K562 (cell line): ENCODE measurements around the gene TRUB2. TPM values are rescaled to one million over a fixed set of nuclear protein-coding genes. Genes with fewer than 3 reads are reported as not detected.

Source experiments
- CREBBP ChIP-seq: IDR thresholded peaks from one replicate; pipeline ENCODE4 v1.6.1; 2012; ENCODE audit warnings: low read depth, mild to moderate bottlenecking, control low read depth, inconsistent platforms, low read length
- DIDO1 ChIP-seq: fragments of 450-650 bp; IDR thresholded peaks from 2 replicates; pipeline ENCODE4 v1.6.1; 2016; ENCODE audit warnings: low read depth, missing biosample characterization, missing genetic modification characterization
- EHMT2 ChIP-seq: fragments of 450-650 bp; IDR thresholded peaks from 2 replicates; pipeline ENCODE4 v1.6.1; 2018; ENCODE audit warnings: antibody characterized with exemption
- ETV5 ChIP-seq: sonication (generic); formaldehyde crosslinking; IDR thresholded peaks from 2 replicates; pipeline ENCODE4 v1.4.0; 2020; ENCODE audit warnings: low read depth, mild to moderate bottlenecking, missing genetic modification reagents
- HNRNPL ChIP-seq: fragments of 200-400 bp; formaldehyde crosslinking; IDR thresholded peaks from 2 replicates; pipeline ENCODE4 v1.6.1; 2017; ENCODE audit warnings: low read depth, mild to moderate bottlenecking, low read length
- MYC ChIP-seq, 2 experiments: fragments of 250-450 bp in 1 of 2; sonication (Bioruptor Pico) in 1 of 2; IDR thresholded peaks; 2 replicates each; pipeline versions ENCODE4 v1.5.1 to v1.6.1; 2012 to 2021; ENCODE audit warnings: low read depth in 2 of 2, borderline replicate concordance in 1 of 2, improper control_type of control experiment in 1 of 2, low read length in 1 of 2, mild to moderate bottlenecking in 1 of 2, moderate library complexity in 1 of 2
- NFATC3 ChIP-seq: fragments of 450-650 bp; IDR thresholded peaks from 2 replicates; pipeline ENCODE4 v1.6.1; 2017; ENCODE audit warnings: mild to moderate bottlenecking
- NONO ChIP-seq, 2 experiments: fragments of 200-400 bp in 1 of 2; fragments of 450-650 bp in 1 of 2; formaldehyde crosslinking in 1 of 2; IDR thresholded peaks; 2 replicates each; pipeline ENCODE4 v1.6.1; 2017; ENCODE audit warnings: low read depth in 2 of 2, mild to moderate bottlenecking in 2 of 2, moderate library complexity in 2 of 2, low read length in 1 of 2
- POLR3A ChIP-seq: IDR thresholded peaks from 2 replicates; pipeline ENCODE4 v1.6.1; 2011; ENCODE audit warnings: borderline replicate concordance, mild to moderate bottlenecking, moderate library complexity; ENCODE audit not compliant: insufficient read length, insufficient read depth; ENCODE audit errors: extremely low read depth
- POU5F1 ChIP-seq: fragments of 150-350 bp; IDR thresholded peaks from 2 replicates; pipeline ENCODE4 v1.6.1; 2014; ENCODE audit warnings: borderline replicate concordance, low read length, low read depth, mild to moderate bottlenecking; ENCODE audit not compliant: partially characterized antibody
- RFX5 ChIP-seq: IDR thresholded peaks from 2 replicates; pipeline ENCODE4 v1.6.1; 2011; ENCODE audit warnings: low read depth, mild to moderate bottlenecking, improper control_type of control experiment, low read length
- SIN3B ChIP-seq: fragments of 450-650 bp; IDR thresholded peaks from 2 replicates; pipeline ENCODE4 v1.6.1; 2017; ENCODE audit warnings: low read depth, mild to moderate bottlenecking, moderate library complexity
- SIRT6 ChIP-seq: IDR thresholded peaks from one replicate; pipeline ENCODE4 v1.6.1; 2012; ENCODE audit warnings: low read depth, mild to moderate bottlenecking, control low read depth, inconsistent platforms, low read length, moderate library complexity
- ZBTB17 ChIP-seq: fragments of 450-650 bp; formaldehyde crosslinking; IDR thresholded peaks from 2 replicates; pipeline ENCODE4 v1.4.0; 2020; ENCODE audit warnings: mild to moderate bottlenecking
- ZNF239 ChIP-seq: fragments of 250-450 bp; sonication (Bioruptor Pico); IDR thresholded peaks from 2 replicates; pipeline ENCODE4 v1.4.0; 2020; ENCODE audit warnings: mild to moderate bottlenecking
- ZNF274 ChIP-seq: IDR thresholded peaks from 2 replicates; pipeline ENCODE4 v1.6.1; 2011; ENCODE audit warnings: low read depth, mild to moderate bottlenecking, low read length, moderate library complexity, borderline replicate concordance
- ZNF316 ChIP-seq: fragments of 450-650 bp; IDR thresholded peaks from 2 replicates; pipeline ENCODE4 v1.6.1; 2016
- polyA plus RNA-seq, 8 experiments: library from polyadenylated mRNA; depleted of rRNA in 4 of 8; stranded (reverse) in 5 of 8; unstranded in 3 of 8; fragments of >200 nt; fragmentation: Nextera tagmentation in 2 of 8; fragmentation: Illumina TruSeq in 1 of 8; extraction: Ambion mirVana in 2 of 8; extraction: Trizol in 1 of 8; gene quantifications; 2 replicates each; pipeline versions ENCODE4 v1.2.1 to v1.2.3, GENCODE V29; 2011 to 2014; ENCODE audit warnings: inconsistent platforms in 1 of 8, missing spikeins in 1 of 8
- total RNA-seq, 7 experiments: library from RNA; depleted of rRNA in 6 of 7; stranded (reverse); fragments of >200 nt in 6 of 7; fragmentation: Illumina TruSeq in 2 of 7; extraction: Trizol in 2 of 7; gene quantifications; 2 replicates each; pipeline versions ENCODE4 v1.2.1 to v1.2.3, GENCODE V29; 2011 to 2021; ENCODE audit warnings: low replicate concordance in 1 of 7
- TF ChIP-seq, protein P1 (sequence below): fragments of 250-450 bp; sonication (Bioruptor Pico); IDR thresholded peaks from 2 replicates; pipeline ENCODE4 v1.5.0; 2021
- TF ChIP-seq, protein P2 (sequence below): fragments of 450-650 bp; IDR thresholded peaks from 2 replicates; pipeline ENCODE4 v1.6.1; 2016; ENCODE audit warnings: low read depth, mild to moderate bottlenecking, moderate library complexity
- TF ChIP-seq, protein P3 (sequence below), 2 experiments: IDR thresholded peaks; 2 replicates each; pipeline ENCODE4 v1.6.1; 2012; ENCODE audit warnings: improper control_type of control experiment in 2 of 2, low read depth in 2 of 2, low read length in 2 of 2, borderline replicate concordance in 1 of 2
- TF ChIP-seq, protein P4 (sequence below), 2 experiments: fragments of 250-450 bp in 1 of 2; fragments of 450-650 bp in 1 of 2; sonication (Bioruptor Pico) in 1 of 2; IDR thresholded peaks; 2 replicates each; pipeline versions ENCODE4 v1.6.1 to v1.8.0; 2016 to 2021; ENCODE audit warnings: mild to moderate bottlenecking in 2 of 2, moderate library complexity in 2 of 2, missing compliant biosample characterization in 1 of 2, missing genetic modification characterization in 1 of 2

Gene TRUB2
- total and polyA plus RNA-seq, 9 of the 15 experiments (the other 6 are each of a cell fraction or from before 2014, with no cell fraction given) = 9.3 to 110 (median 63.0) TPM

DNA sequence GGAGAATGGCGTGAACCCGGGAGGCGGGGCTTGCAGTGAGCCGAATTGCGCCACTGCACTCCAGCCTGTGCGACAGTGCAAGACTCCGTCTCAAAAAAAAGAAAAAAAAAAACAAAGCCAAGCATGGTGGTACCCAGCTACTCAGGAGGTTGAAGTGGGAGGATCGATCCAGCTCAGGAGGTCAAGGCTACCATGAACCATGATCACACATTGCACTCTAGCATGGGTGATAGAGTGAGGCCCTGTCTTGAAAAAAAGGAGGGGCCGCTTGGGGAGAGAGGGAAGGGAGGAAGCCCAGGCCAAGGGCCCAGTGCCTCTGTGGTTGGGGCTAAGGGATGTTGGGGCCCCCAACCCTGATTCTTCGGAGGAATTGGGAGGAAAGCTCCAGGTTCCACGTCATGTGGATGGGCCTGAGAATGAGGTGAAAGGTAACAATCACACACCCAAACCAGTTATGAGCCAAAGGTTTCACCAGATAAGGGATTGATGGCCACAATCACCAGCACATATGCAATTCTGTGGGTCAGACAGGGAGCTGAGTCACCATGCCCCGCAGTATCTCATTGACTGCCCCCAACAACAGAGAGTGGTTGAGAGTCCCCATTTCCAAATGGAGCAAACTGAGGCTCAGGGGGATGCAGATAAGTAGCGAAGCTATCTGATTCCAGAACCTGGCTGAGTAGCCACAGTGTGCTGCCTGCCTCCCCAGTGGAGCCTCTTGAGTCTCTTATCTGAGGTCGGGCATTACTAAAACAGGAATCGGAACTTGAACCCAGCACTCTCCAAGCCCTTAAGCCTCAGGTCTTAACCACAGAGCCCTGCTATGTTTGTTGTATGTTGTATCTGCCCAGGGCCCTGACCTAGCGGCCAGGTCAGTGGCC is 25.7 kb downstream of the TRUB2 start (continued):
- TF ChIP-seq ETV5 (CRISPR knock-in tag) (no peak), EHMT2 (no peak), POLR3A (no peak), DIDO1 (no peak), NONO (IDR thresholded peaks at IDR 0.05; ENCODE audit: low read depth in 2 of 2, low read length in 1 of 2) (no peak), ZNF239 (CRISPR knock-in tag) (peak; percentile 30; the same call in 1 of the 2 replicates), ZNF316 (no peak), MYC (IDR thresholded peaks at IDR 0.05; ENCODE audit: low read depth, low read length) (peak; percentile 5), MYC (CRISPR knock-in tag; IDR thresholded peaks at IDR 0.05; ENCODE audit: borderline replicate concordance, low read depth) (peak; percentile 33; the same call in 1 of the 2 replicates), ZBTB17 (peak; percentile 36), RFX5 (no peak), SIRT6 (no peak), POU5F1 (peak; percentile 0), HNRNPL (0 out of 2 replicates have a peak, but pooled peaks have one; percentile 32), NFATC3 (no peak), SIN3B (no peak), ZNF274 (peak; percentile 28; the same call in 1 of the 2 replicates), CREBBP (no peak)
- TF ChIP-seq, protein P1, sequence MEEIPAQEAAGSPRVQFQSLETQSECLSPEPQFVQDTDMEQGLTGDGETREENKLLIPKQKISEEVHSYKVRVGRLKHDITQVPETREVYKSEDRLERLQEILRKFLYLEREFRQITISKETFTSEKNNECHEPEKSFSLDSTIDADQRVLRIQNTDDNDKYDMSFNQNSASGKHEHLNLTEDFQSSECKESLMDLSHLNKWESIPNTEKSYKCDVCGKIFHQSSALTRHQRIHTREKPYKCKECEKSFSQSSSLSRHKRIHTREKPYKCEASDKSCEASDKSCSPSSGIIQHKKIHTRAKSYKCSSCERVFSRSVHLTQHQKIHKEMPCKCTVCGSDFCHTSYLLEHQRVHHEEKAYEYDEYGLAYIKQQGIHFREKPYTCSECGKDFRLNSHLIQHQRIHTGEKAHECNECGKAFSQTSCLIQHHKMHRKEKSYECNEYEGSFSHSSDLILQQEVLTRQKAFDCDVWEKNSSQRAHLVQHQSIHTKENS (CRISPR knock-in tag) = no peak
- TF ChIP-seq, protein P2, sequence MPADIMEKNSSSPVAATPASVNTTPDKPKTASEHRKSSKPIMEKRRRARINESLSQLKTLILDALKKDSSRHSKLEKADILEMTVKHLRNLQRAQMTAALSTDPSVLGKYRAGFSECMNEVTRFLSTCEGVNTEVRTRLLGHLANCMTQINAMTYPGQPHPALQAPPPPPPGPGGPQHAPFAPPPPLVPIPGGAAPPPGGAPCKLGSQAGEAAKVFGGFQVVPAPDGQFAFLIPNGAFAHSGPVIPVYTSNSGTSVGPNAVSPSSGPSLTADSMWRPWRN = no peak
- TF ChIP-seq, protein P3, sequence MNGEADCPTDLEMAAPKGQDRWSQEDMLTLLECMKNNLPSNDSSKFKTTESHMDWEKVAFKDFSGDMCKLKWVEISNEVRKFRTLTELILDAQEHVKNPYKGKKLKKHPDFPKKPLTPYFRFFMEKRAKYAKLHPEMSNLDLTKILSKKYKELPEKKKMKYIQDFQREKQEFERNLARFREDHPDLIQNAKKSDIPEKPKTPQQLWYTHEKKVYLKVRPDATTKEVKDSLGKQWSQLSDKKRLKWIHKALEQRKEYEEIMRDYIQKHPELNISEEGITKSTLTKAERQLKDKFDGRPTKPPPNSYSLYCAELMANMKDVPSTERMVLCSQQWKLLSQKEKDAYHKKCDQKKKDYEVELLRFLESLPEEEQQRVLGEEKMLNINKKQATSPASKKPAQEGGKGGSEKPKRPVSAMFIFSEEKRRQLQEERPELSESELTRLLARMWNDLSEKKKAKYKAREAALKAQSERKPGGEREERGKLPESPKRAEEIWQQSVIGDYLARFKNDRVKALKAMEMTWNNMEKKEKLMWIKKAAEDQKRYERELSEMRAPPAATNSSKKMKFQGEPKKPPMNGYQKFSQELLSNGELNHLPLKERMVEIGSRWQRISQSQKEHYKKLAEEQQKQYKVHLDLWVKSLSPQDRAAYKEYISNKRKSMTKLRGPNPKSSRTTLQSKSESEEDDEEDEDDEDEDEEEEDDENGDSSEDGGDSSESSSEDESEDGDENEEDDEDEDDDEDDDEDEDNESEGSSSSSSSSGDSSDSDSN (IDR thresholded peaks at IDR 0.05; ENCODE audit: borderline replicate concordance in 1 of 2, low read depth in 2 of 2, low read length in 2 of 2) = no peak
- TF ChIP-seq, protein P4, sequence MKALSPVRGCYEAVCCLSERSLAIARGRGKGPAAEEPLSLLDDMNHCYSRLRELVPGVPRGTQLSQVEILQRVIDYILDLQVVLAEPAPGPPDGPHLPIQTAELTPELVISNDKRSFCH (CRISPR knock-in tag; IDR thresholded peaks at IDR 0.05) = no peak
- TF ChIP-seq, protein P4 (tag; IDR thresholded peaks at IDR 0.05) = peak; percentile 96; the same call in 1 of the 2 replicates
